ENCODE results near the gene ERC2.

GRCh38 chr3:55543181-55543614, 925.1 kb downstream of the ERC2 start:
- no peak for TF ChIP-seq ZNF333 (CRISPR knock-in tag; IDR thresholded peaks at IDR 0.05; ENCODE audit: borderline replicate concordance)
- no peak for TF ChIP-seq ETV5 (CRISPR knock-in tag; IDR thresholded peaks at IDR 0.05; ENCODE audit: borderline replicate concordance)
- TF ChIP-seq ZNF720 (CRISPR knock-in tag; IDR thresholded peaks at IDR 0.05), result no peak
- TF ChIP-seq EHMT2 (IDR thresholded peaks at IDR 0.05; ENCODE audit: borderline replicate concordance, low read depth, low read length), result no peak
- TF ChIP-seq CTCF (CRISPR knock-in tag; IDR thresholded peaks at IDR 0.05), result no peak
- TF ChIP-seq TOE1 (CRISPR knock-in tag; IDR thresholded peaks at IDR 0.05), result no peak
- TF ChIP-seq ZNF512 (CRISPR knock-in tag; IDR thresholded peaks at IDR 0.05), result no peak
